CD4-positive, CD25-positive, alpha-beta regulatory T cell (primary cell): ENCODE results near the gene MROH7. TPM values are rescaled to one million over a fixed set of nuclear protein-coding genes. Genes with fewer than 3 reads are reported as not detected.
A peak's percentile ranks its signal among the peaks of the same experiment; 100 is the strongest.

ENCODE experiments used
- ATAC-seq, 2 donors: fragments of 150-1000 bp; cut with Tn5 transposase; one replicate each; pipeline ENCODE4 v1.10.0; 2021; ENCODE audit warnings: low read depth in 2 of 2, moderate number of reproducible peaks in 2 of 2, moderate library complexity in 1 of 2
- DNase-seq, 3 donors: peaks; one replicate each; pipeline versions ENCODE4 v3.0.0 to v3.0.0-alpha.2; 2012 to 2022; ENCODE audit warnings: mixed read lengths in 1 of 3
- H3K27ac ChIP-seq: one replicate; pipeline ENCODE4 v1.7.0; 2013; ENCODE audit warnings: mild to moderate bottlenecking, low read length; ENCODE audit not compliant: insufficient read depth, poor library complexity, severe bottlenecking
- H3K27me3 ChIP-seq: one replicate; pipeline ENCODE4 v1.7.0; 2013; ENCODE audit warnings: low read length; ENCODE audit not compliant: control insufficient read depth, insufficient read depth
- H3K36me3 ChIP-seq: one replicate; pipeline ENCODE4 v1.7.0; 2013; ENCODE audit warnings: mild to moderate bottlenecking, low read length, moderate library complexity; ENCODE audit not compliant: control insufficient read depth, insufficient read depth
- H3K4me1 ChIP-seq: 2 replicates; pipeline ENCODE4 v1.7.0; 2013; ENCODE audit warnings: mild to moderate bottlenecking, low read length; ENCODE audit not compliant: insufficient read depth, control insufficient read depth, poor library complexity, severe bottlenecking
- H3K4me3 ChIP-seq: one replicate; pipeline ENCODE4 v1.7.0; 2013; ENCODE audit warnings: low read depth, mild to moderate bottlenecking, low read length, moderate library complexity
- H3K9me3 ChIP-seq, 2 experiments: 1 replicate in 1 of 2; 2 replicates in 1 of 2; pipeline ENCODE4 v1.7.0; 2013; ENCODE audit warnings: low read length in 2 of 2, mild to moderate bottlenecking in 1 of 2, moderate library complexity in 1 of 2; ENCODE audit not compliant: control insufficient read depth in 2 of 2
- H3K27ac Mint-ChIP-seq, 3 donors: one replicate each; pipeline ENCODE4 v1.8.0; 2020 to 2022; ENCODE audit warnings: mild to moderate bottlenecking in 3 of 3, mixed read lengths in 3 of 3, moderate library complexity in 2 of 3
- H3K27me3 Mint-ChIP-seq: one replicate; pipeline ENCODE4 v1.8.0; 2022; ENCODE audit warnings: mild to moderate bottlenecking, mixed read lengths
- H3K36me3 Mint-ChIP-seq: one replicate; pipeline ENCODE4 v1.8.0; 2020; ENCODE audit warnings: mixed read lengths
- H3K4me1 Mint-ChIP-seq, 4 donors: one replicate each; pipeline ENCODE4 v1.8.0; 2020 to 2022; ENCODE audit warnings: mixed read lengths in 4 of 4, mild to moderate bottlenecking in 1 of 4
- H3K4me3 Mint-ChIP-seq, 4 donors: one replicate each; pipeline ENCODE4 v1.8.0; 2020 to 2022; ENCODE audit warnings: mild to moderate bottlenecking in 4 of 4, mixed read lengths in 4 of 4, moderate library complexity in 3 of 4
- H3K9me3 Mint-ChIP-seq, 7 donors: one replicate each; pipeline ENCODE4 v1.8.0; 2020 to 2022; ENCODE audit warnings: mixed read lengths in 7 of 7, mild to moderate bottlenecking in 3 of 7, moderate library complexity in 2 of 7
- polyA plus RNA-seq, 4 donors: library from polyadenylated mRNA; unstranded; fragments of 300-500 nt; fragmentation: Illumina TruSeq; gene quantifications; one replicate each; pipeline ENCODE4 v1.2.3, GENCODE V29; 2021
- total RNA-seq: library from RNA; stranded (reverse); gene quantifications from one replicate; pipeline ENCODE4 v1.2.3, GENCODE V29; 2022

Gene MROH7
- total and polyA plus RNA-seq, 5 donors from 2014 or later = not detected

GRCh38 chr1:54709547-54710292 is 68.1 kb downstream of the MROH7 start:
- no peaks in the 10 kb centered on the region for H3K9me3 Mint-ChIP-seq
- Histone ChIP-seq H3K27me3 (no peaks in the 10 kb centered on the region), H3K27ac (no peak overlapping the region), H3K4me3 (no peak overlapping the region), H3K36me3 (no peaks in the 10 kb centered on the region), H3K4me1 (no peaks in the 10 kb centered on the region), H3K9me3 (no peaks in the 10 kb centered on the region)
- H3K27ac Mint-ChIP-seq = no peak overlapping the region
- no peak for ATAC-seq
- H3K36me3 Mint-ChIP-seq = no peaks in the 10 kb centered on the region
- H3K4me1 Mint-ChIP-seq = peaks cover 0 to 2% (median 0%) of the 10 kb centered on the region in 4 donors
- peaks cover 4% of the 10 kb centered on the region for H3K27me3 Mint-ChIP-seq
- no peak overlapping the region for H3K4me3 Mint-ChIP-seq
- no peak for DNase-seq

DNA sequence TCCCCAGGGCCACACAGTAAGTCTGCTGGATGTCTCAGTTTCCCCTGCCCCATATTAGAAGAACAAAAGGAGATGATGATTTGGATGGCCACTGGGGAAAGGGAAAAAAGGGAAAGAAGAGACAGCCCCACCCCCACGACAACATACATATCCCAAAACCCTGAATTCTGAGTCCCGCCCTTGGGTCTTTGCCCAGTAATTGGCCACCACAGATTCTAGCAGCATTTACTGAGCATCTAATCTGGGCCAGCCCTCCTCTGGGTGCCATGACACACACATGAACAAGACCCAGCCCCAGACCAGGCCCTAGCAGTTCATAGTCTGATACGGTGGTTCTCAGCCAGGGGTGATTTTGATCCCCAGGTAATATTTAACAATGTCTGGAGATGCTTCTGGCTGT is 68.8 kb downstream of the MROH7 start:
- no peaks in the 10 kb centered on the region for H3K36me3 ChIP-seq
- no peak for DNase-seq
- peaks cover 5% of the 10 kb centered on the region for H3K4me1 ChIP-seq
- peaks cover 4% of the 10 kb centered on the region for H3K27me3 Mint-ChIP-seq
- H3K27ac ChIP-seq = no peak overlapping the region
- H3K9me3 ChIP-seq = no peaks in the 10 kb centered on the region
- peaks cover 0 to 8% (median 5%) of the 10 kb centered on the region in 4 donors for H3K4me1 Mint-ChIP-seq
- H3K27me3 ChIP-seq = no peaks in the 10 kb centered on the region
- no peak for ATAC-seq
- H3K4me3 ChIP-seq = no peak overlapping the region
- H3K4me3 Mint-ChIP-seq = peak overlapping the region in 1 of 4 donors; percentile 64
- H3K36me3 Mint-ChIP-seq = no peaks in the 10 kb centered on the region
- H3K9me3 Mint-ChIP-seq = no peaks in the 10 kb centered on the region
- H3K27ac Mint-ChIP-seq = no peak overlapping the region

GRCh38 chr1:54710841-54711240 is 69.3 kb downstream of the MROH7 start:
- Histone ChIP-seq H3K9me3 (no peaks in the 10 kb centered on the region), H3K27me3 (no peaks in the 10 kb centered on the region), H3K36me3 (no peaks in the 10 kb centered on the region), H3K4me1 (peaks cover 6% of the 10 kb centered on the region), H3K4me3 (no peak overlapping the region), H3K27ac (no peak overlapping the region)
- DNase-seq (no peak), ATAC-seq (no peak)
- Mint-ChIP-seq H3K4me1 (peaks cover 0 to 9% (median 7%) of the 10 kb centered on the region in 4 donors), H3K9me3 (no peaks in the 10 kb centered on the region), H3K27ac (no peak overlapping the region), H3K27me3 (peaks cover 4% of the 10 kb centered on the region), H3K4me3 (peak overlapping the region in 2 of 4 donors; percentile 10 to 64), H3K36me3 (no peaks in the 10 kb centered on the region)

DNA sequence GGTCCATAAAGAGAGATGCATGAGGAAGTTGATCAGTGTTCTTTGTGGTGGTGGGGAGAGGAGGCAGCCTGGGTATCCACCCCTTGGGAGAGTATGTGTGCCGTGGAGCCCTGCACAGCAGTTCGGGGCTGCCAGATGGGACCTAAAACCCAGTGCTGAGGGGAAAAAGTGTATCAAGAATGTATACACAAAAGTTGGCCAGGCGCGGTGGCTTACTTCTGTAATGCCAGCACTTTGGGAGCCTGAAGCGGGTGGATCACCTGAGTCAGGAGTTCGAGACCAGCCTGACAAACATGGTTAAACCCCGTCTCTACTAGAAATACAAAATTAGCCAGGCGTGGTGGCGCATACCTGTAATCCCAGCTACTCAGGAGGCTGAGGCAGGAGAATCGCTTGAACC is 70.0 kb downstream of the MROH7 start:
- H3K27me3 Mint-ChIP-seq = peaks cover 4% of the 10 kb centered on the region

DNA sequence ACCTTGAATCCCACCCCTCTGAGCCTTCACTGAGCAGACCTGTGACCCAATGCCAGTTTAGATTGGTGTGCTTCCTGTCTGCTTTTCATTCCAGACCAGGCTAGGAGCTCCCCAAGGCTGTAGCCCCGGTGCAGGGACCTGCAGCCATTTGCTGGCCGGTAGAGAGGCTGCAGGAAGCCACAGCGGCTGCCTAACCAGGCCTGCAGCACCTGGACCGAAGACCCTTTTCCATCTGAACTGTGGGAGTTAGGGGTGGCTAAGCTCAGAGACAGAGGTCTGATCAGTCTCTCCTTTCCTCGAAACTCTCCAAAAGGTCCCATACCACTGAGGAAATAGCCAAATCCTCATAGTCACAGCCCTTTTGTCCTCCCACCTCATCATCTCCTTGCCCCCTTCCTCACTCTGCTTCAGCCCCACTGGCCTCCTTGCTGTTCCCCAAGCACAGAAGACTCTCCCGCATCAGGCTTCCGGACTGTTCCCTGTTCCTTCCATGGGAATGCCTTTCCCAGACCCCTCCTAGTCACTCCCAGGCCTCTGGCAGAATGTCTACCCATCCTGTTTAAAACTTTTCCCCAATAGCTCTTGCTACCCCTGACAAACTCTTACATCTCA is 73.4 kb downstream of the MROH7 start:
- peaks cover 20% of the 10 kb centered on the region for H3K36me3 ChIP-seq
- peak overlapping the region; percentile 72 for H3K27ac ChIP-seq
- H3K4me3 Mint-ChIP-seq = peak overlapping the region; percentile 79 to 96 (median 90)
- no peaks in the 10 kb centered on the region for H3K9me3 ChIP-seq
- DNase-seq (no peak), ATAC-seq (no peak)
- peaks cover 18 to 38% (median 27%) of the 10 kb centered on the region in 4 donors for H3K4me1 Mint-ChIP-seq
- no peaks in the 10 kb centered on the region for H3K9me3 Mint-ChIP-seq
- peak overlapping the region; percentile 73 to 94 (median 89) for H3K27ac Mint-ChIP-seq
- peaks cover 7% of the 10 kb centered on the region for H3K36me3 Mint-ChIP-seq
- H3K27me3 Mint-ChIP-seq = peaks cover 4% of the 10 kb centered on the region
- peak overlapping the region; percentile 72 for H3K4me3 ChIP-seq
- no peaks in the 10 kb centered on the region for H3K27me3 ChIP-seq
- H3K4me1 ChIP-seq = peaks cover 17% of the 10 kb centered on the region

More for the DNA sequence above, 70.0 kb downstream of the MROH7 start:
- Histone ChIP-seq H3K27me3 (no peaks in the 10 kb centered on the region), H3K4me1 (peaks cover 11% of the 10 kb centered on the region), H3K9me3 (no peaks in the 10 kb centered on the region), H3K36me3 (no peaks in the 10 kb centered on the region), H3K4me3 (no peak overlapping the region), H3K27ac (no peak overlapping the region)
- Mint-ChIP-seq H3K9me3 (no peaks in the 10 kb centered on the region), H3K27ac (no peak overlapping the region), H3K36me3 (no peaks in the 10 kb centered on the region), H3K4me1 (peaks cover 0 to 15% (median 11%) of the 10 kb centered on the region in 4 donors), H3K4me3 (peak overlapping the region in 1 of 4 donors; percentile 64)
- ATAC-seq (no peak), DNase-seq (no peak)

GRCh38 chr1:54715493-54716298 is 74.1 kb downstream of the MROH7 start, which contains the start of gene TTC4:
TSS of gene TTC4 (plus strand) at chr1:54715861. CDS start at chr1:54715909, 48 bp downstream.
- DNase-seq = peak; percentile 70 to 91 (median 85)
- Histone ChIP-seq H3K36me3 (peaks cover 27% of the 10 kb centered on the region), H3K27ac (peak within 1 kb of the TSS; percentile 72), H3K4me1 (peaks cover 17% of the 10 kb centered on the region), H3K9me3 (no peaks in the 10 kb centered on the region), H3K4me3 (peak within 1 kb of the TSS; percentile 88), H3K27me3 (no peaks in the 10 kb centered on the region)
- Mint-ChIP-seq H3K9me3 (no peaks in the 10 kb centered on the region), H3K4me1 (peaks cover 21 to 38% (median 28%) of the 10 kb centered on the region in 4 donors), H3K4me3 (peak within 1 kb of the TSS; percentile 79 to 96 (median 90)), H3K36me3 (peaks cover 10% of the 10 kb centered on the region), H3K27me3 (no peaks in the 10 kb centered on the region), H3K27ac (peak within 1 kb of the TSS; percentile 73 to 94 (median 89))
- peak; percentile 96 to 97 for ATAC-seq

GRCh38 chr1:54716299-54717047 is 74.9 kb downstream of the MROH7 start:
- Mint-ChIP-seq H3K27me3 (no peaks in the 10 kb centered on the region), H3K36me3 (peaks cover 14% of the 10 kb centered on the region), H3K4me1 (peaks cover 24 to 38% (median 29%) of the 10 kb centered on the region in 4 donors), H3K9me3 (no peaks in the 10 kb centered on the region), H3K4me3 (peak overlapping the region; percentile 79 to 96 (median 90)), H3K27ac (peak overlapping the region; percentile 73 to 89 (median 84))
- Histone ChIP-seq H3K4me3 (peak overlapping the region; percentile 88), H3K36me3 (peaks cover 34% of the 10 kb centered on the region), H3K9me3 (no peaks in the 10 kb centered on the region), H3K4me1 (peaks cover 17% of the 10 kb centered on the region), H3K27ac (peak overlapping the region; percentile 72), H3K27me3 (no peaks in the 10 kb centered on the region)
- DNase-seq (peak in 1 of 3 donors; percentile 0), ATAC-seq (no peak)
